GM23338 (cell line): ENCODE measurements around the gene SHB. TPM values are rescaled to one million over a fixed set of nuclear protein-coding genes. Genes with fewer than 3 reads are reported as not detected.

Experiments
- ATAC-seq: fragments of 200-7000 bp; cut with Tn5 transposase; 3 replicates; pipeline ENCODE4 v1.9.1; 2020
- DNase-seq: peaks from one replicate; pipeline ENCODE4 v3.0.0-alpha.2; 2015; ENCODE audit warnings: low spot score
- H2AFZ ChIP-seq: fragments of 200-600 bp; sonication (generic); 2 replicates; pipeline ENCODE4 v1.8.0; 2016; ENCODE audit warnings: antibody characterized with exemption, mild to moderate bottlenecking, moderate library complexity
- H3F3A ChIP-seq: fragments of 200-600 bp; sonication (generic); replicated peaks from 2 replicates; pipeline ENCODE4 v1.8.0; 2017; ENCODE audit warnings: antibody characterized with exemption, mixed run types, low read depth
- H3K27ac ChIP-seq: fragments of 200-600 bp; sonication (generic); 2 replicates; pipeline ENCODE4 v1.6.1; 2016; ENCODE audit warnings: low read depth
- H3K27me3 ChIP-seq: fragments of 200-600 bp; sonication (generic); 2 replicates; pipeline ENCODE4 v1.8.0; 2016; ENCODE audit warnings: mild to moderate bottlenecking, mixed run types, moderate library complexity; ENCODE audit not compliant: insufficient read depth
- H3K36me3 ChIP-seq: fragments of 200-600 bp; sonication (generic); 2 replicates; pipeline ENCODE4 v1.8.0; 2016; ENCODE audit warnings: mild to moderate bottlenecking; ENCODE audit not compliant: insufficient read depth
- H3K4me1 ChIP-seq: fragments of 200-600 bp; sonication (generic); 2 replicates; pipeline ENCODE4 v1.8.0; 2016; ENCODE audit warnings: mild to moderate bottlenecking, moderate library complexity; ENCODE audit not compliant: insufficient read depth
- H3K4me2 ChIP-seq: fragments of 200-600 bp; sonication (generic); 2 replicates; pipeline ENCODE4 v1.7.1; 2017; ENCODE audit warnings: mixed run types
- H3K4me3 ChIP-seq: fragments of 200-600 bp; sonication (generic); 2 replicates; pipeline ENCODE4 v1.6.1; 2016; ENCODE audit warnings: mixed run types
- H3K79me2 ChIP-seq: fragments of 200-600 bp; sonication (generic); replicated peaks from 2 replicates; pipeline ENCODE4 v1.8.0; 2017; ENCODE audit warnings: mild to moderate bottlenecking; ENCODE audit not compliant: insufficient read depth
- H3K9me2 ChIP-seq: fragments of 200-600 bp; sonication (generic); 2 replicates; pipeline ENCODE4 v1.8.0; 2017; ENCODE audit not compliant: insufficient read depth
- H4K20me1 ChIP-seq: fragments of 200-600 bp; sonication (generic); replicated peaks from 2 replicates; pipeline ENCODE4 v1.8.0; 2017; ENCODE audit warnings: mild to moderate bottlenecking; ENCODE audit not compliant: insufficient read depth
- H3K27ac Mint-ChIP-seq: 2 replicates; pipeline ENCODE4 v1.8.0; 2020; ENCODE audit warnings: inconsistent platforms, mild to moderate bottlenecking, moderate library complexity, mixed read lengths
- H3K27me3 Mint-ChIP-seq: 3 replicates; pipeline ENCODE4 v1.8.0; 2022; ENCODE audit warnings: low read depth, mild to moderate bottlenecking, moderate library complexity, mixed read lengths, inconsistent platforms; ENCODE audit not compliant: insufficient read depth, poor library complexity
- H3K36me3 Mint-ChIP-seq: 3 replicates; pipeline ENCODE4 v1.8.0; 2021; ENCODE audit warnings: low read depth, mild to moderate bottlenecking, inconsistent platforms, moderate library complexity, mixed read lengths
- H3K4me1 Mint-ChIP-seq: 3 replicates; pipeline ENCODE4 v1.8.0; 2020; ENCODE audit warnings: mild to moderate bottlenecking, inconsistent platforms, mixed read lengths
- H3K4me3 Mint-ChIP-seq: 3 replicates; pipeline ENCODE4 v1.8.0; 2021; ENCODE audit warnings: moderate library complexity, mild to moderate bottlenecking, inconsistent platforms, mixed read lengths
- H3K9me3 Mint-ChIP-seq: 3 replicates; pipeline ENCODE4 v1.8.0; 2020; ENCODE audit warnings: moderate library complexity, mild to moderate bottlenecking, inconsistent platforms, mixed read lengths
- CREB1 ChIP-seq: fragments of 250-450 bp; sonication (Bioruptor Pico); IDR thresholded peaks from 2 replicates; pipeline ENCODE4 v1.5.0; 2020; ENCODE audit warnings: low read depth, mild to moderate bottlenecking, moderate library complexity
- ETS1 ChIP-seq: IDR thresholded peaks from 2 replicates; pipeline ENCODE4 v1.6.1; 2016; ENCODE audit warnings: antibody characterized with exemption
- EZH2 ChIP-seq: fragments of 200-600 bp; sonication (generic); IDR thresholded peaks from one replicate; pipeline ENCODE4 v1.8.0; 2017; ENCODE audit warnings: antibody characterized with exemption, mild to moderate bottlenecking, low read depth; ENCODE audit not compliant: unreplicated experiment
- EZH2phosphoT487 ChIP-seq: fragments of 200-600 bp; sonication (generic); IDR thresholded peaks from one replicate; pipeline ENCODE4 v1.8.1; 2018; ENCODE audit warnings: antibody characterized with exemption; ENCODE audit not compliant: unreplicated experiment
- JUNB ChIP-seq: IDR thresholded peaks from one replicate; pipeline ENCODE4 v1.6.1; 2016; ENCODE audit warnings: antibody characterized with exemption; ENCODE audit not compliant: unreplicated experiment
- NANOG ChIP-seq: IDR thresholded peaks from 2 replicates; pipeline ENCODE4 v1.6.1; 2016; ENCODE audit warnings: antibody characterized with exemption, borderline replicate concordance
- POLR2AphosphoS5 ChIP-seq: IDR thresholded peaks from 2 replicates; pipeline ENCODE4 v1.6.1; 2016; ENCODE audit warnings: antibody characterized with exemption, low read depth
- REST ChIP-seq: IDR thresholded peaks from one replicate; pipeline ENCODE4 v1.6.1; 2018; ENCODE audit warnings: antibody characterized with exemption; ENCODE audit not compliant: unreplicated experiment
- STAT1 ChIP-seq: IDR thresholded peaks from one replicate; pipeline ENCODE4 v1.6.1; 2016; ENCODE audit warnings: antibody characterized with exemption; ENCODE audit not compliant: unreplicated experiment
- ZNF114 ChIP-seq: fragments of 250-450 bp; sonication (Bioruptor Pico); IDR thresholded peaks from 2 replicates; pipeline ENCODE4 v1.5.0; 2020; ENCODE audit warnings: mild to moderate bottlenecking, moderate library complexity
- ZNF331 ChIP-seq: fragments of 250-450 bp; sonication (Bioruptor Pico); IDR thresholded peaks from 2 replicates; pipeline ENCODE4 v1.5.0; 2020; ENCODE audit warnings: low read depth, mild to moderate bottlenecking, moderate library complexity
- polyA plus RNA-seq: library from polyadenylated mRNA; unstranded; fragments of >200 nt; fragmentation: Nextera tagmentation; extraction: Ambion mirVana; gene quantifications from 2 replicates; pipeline ENCODE4 v1.2.1, GENCODE V29; 2016
- total RNA-seq: library from RNA; depleted of rRNA; stranded (reverse); fragments of >200 nt; shearing (Covaris generic); gene quantifications from 2 replicates; pipeline ENCODE4 v1.2.3, GENCODE V29; 2014
- TF ChIP-seq, protein P1 (sequence below): fragments of 250-450 bp; sonication (Bioruptor Pico); IDR thresholded peaks from 2 replicates; pipeline ENCODE4 v1.5.0; 2020; ENCODE audit warnings: mild to moderate bottlenecking, moderate library complexity
- TF ChIP-seq, protein P2 (sequence below), 2 experiments: fragments of 200-600 bp in 1 of 2; sonication (generic) in 1 of 2; conservative IDR thresholded peaks; 2 replicates each; pipeline versions ENCODE4 v1.5.1 to v1.6.1; 2016 to 2017; ENCODE audit warnings: antibody characterized with exemption in 2 of 2, low read depth in 2 of 2, mild to moderate bottlenecking in 2 of 2, moderate library complexity in 1 of 2

Gene SHB
- total and polyA plus RNA-seq, 2 experiments from 2014 or later = 1.5 to 14.0 TPM

DNA sequence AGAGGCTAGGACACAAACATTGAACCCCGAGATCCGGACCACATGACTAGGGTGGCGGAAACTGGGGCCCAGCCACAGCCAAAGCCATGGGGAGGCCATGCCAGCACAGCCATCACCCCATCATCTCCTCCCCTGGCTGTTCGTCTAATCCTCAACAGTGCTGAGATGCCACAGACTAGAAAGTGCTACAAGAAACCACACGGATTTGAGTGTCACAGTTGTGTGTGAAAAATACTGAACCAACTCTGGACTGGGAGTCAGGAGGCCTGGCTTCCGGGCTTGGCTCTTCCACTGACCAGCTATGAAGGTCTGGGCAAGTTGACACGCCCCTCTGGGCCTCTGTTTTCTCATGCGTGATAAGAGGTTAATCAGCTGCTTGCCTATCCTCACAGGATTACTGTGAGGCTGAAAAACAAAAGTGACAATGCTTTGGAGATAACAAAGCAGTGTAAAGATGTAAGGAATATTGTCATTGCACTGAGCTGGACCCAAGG is 38.8 kb upstream of the SHB start:
- no peak overlapping the region for H3K4me3 Mint-ChIP-seq
- no peaks in the 10 kb centered on the region for H3K4me1 Mint-ChIP-seq
- ATAC-seq (peak; percentile 26; the same call in 2 of the 3 replicates), DNase-seq (no peak)
- no peak overlapping the region for H3K4me2 ChIP-seq
- TF ChIP-seq JUNB = no peak
- no peak for TF ChIP-seq ZNF114
- TF ChIP-seq, protein P1, sequence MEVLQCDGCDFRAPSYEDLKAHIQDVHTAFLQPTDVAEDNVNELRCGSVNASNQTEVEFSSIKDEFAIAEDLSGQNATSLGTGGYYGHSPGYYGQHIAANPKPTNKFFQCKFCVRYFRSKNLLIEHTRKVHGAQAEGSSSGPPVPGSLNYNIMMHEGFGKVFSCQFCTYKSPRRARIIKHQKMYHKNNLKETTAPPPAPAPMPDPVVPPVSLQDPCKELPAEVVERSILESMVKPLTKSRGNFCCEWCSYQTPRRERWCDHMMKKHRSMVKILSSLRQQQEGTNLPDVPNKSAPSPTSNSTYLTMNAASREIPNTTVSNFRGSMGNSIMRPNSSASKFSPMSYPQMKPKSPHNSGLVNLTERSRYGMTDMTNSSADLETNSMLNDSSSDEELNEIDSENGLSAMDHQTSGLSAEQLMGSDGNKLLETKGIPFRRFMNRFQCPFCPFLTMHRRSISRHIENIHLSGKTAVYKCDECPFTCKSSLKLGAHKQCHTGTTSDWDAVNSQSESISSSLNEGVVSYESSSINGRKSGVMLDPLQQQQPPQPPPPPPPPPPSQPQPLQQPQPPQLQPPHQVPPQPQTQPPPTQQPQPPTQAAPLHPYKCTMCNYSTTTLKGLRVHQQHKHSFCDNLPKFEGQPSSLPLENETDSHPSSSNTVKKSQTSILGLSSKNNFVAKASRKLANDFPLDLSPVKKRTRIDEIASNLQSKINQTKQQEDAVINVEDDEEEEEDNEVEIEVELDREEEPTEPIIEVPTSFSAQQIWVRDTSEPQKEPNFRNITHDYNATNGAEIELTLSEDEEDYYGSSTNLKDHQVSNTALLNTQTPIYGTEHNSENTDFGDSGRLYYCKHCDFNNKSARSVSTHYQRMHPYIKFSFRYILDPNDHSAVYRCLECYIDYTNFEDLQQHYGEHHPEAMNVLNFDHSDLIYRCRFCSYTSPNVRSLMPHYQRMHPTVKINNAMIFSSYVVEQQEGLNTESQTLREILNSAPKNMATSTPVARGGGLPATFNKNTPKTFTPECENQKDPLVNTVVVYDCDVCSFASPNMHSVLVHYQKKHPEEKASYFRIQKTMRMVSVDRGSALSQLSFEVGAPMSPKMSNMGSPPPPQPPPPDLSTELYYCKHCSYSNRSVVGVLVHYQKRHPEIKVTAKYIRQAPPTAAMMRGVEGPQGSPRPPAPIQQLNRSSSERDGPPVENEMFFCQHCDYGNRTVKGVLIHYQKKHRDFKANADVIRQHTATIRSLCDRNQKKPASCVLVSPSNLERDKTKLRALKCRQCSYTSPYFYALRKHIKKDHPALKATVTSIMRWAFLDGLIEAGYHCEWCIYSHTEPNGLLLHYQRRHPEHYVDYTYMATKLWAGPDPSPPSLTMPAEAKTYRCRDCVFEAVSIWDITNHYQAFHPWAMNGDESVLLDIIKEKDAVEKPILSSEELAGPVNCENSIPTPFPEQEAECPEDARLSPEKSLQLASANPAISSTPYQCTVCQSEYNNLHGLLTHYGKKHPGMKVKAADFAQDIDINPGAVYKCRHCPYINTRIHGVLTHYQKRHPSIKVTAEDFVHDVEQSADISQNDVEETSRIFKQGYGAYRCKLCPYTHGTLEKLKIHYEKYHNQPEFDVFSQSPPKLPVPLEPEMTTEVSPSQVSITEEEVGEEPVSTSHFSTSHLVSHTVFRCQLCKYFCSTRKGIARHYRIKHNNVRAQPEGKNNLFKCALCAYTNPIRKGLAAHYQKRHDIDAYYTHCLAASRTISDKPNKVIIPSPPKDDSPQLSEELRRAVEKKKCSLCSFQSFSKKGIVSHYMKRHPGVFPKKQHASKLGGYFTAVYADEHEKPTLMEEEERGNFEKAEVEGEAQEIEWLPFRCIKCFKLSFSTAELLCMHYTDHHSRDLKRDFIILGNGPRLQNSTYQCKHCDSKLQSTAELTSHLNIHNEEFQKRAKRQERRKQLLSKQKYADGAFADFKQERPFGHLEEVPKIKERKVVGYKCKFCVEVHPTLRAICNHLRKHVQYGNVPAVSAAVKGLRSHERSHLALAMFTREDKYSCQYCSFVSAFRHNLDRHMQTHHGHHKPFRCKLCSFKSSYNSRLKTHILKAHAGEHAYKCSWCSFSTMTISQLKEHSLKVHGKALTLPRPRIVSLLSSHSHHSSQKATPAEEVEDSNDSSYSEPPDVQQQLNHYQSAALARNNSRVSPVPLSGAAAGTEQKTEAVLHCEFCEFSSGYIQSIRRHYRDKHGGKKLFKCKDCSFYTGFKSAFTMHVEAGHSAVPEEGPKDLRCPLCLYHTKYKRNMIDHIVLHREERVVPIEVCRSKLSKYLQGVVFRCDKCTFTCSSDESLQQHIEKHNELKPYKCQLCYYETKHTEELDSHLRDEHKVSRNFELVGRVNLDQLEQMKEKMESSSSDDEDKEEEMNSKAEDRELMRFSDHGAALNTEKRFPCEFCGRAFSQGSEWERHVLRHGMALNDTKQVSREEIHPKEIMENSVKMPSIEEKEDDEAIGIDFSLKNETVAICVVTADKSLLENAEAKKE = no peak
- TF ChIP-seq REST = no peak
- TF ChIP-seq ETS1 = no peak
- no peak for TF ChIP-seq CREB1 (CRISPR knock-in tag)
- no peak for TF ChIP-seq STAT1
- TF ChIP-seq, protein P2, sequence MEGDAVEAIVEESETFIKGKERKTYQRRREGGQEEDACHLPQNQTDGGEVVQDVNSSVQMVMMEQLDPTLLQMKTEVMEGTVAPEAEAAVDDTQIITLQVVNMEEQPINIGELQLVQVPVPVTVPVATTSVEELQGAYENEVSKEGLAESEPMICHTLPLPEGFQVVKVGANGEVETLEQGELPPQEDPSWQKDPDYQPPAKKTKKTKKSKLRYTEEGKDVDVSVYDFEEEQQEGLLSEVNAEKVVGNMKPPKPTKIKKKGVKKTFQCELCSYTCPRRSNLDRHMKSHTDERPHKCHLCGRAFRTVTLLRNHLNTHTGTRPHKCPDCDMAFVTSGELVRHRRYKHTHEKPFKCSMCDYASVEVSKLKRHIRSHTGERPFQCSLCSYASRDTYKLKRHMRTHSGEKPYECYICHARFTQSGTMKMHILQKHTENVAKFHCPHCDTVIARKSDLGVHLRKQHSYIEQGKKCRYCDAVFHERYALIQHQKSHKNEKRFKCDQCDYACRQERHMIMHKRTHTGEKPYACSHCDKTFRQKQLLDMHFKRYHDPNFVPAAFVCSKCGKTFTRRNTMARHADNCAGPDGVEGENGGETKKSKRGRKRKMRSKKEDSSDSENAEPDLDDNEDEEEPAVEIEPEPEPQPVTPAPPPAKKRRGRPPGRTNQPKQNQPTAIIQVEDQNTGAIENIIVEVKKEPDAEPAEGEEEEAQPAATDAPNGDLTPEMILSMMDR (conservative IDR thresholded peaks at IDR 0.05; ENCODE audit: low read depth in 2 of 2) = no peak
- no peak for TF ChIP-seq POLR2AphosphoS5
- TF ChIP-seq EZH2 = no peak
- TF ChIP-seq ZNF331 = no peak
- no peak for TF ChIP-seq EZH2phosphoT487
- no peak for TF ChIP-seq NANOG
- no peaks in the 10 kb centered on the region for H4K20me1 ChIP-seq
- no peak overlapping the region for H3K4me3 ChIP-seq
- H3K9me2 ChIP-seq = no peaks in the 10 kb centered on the region
- no peaks in the 10 kb centered on the region for H3K36me3 Mint-ChIP-seq
- H3F3A ChIP-seq = no peaks in the 10 kb centered on the region
- H3K27me3 Mint-ChIP-seq = peaks cover 6% of the 10 kb centered on the region
- H3K9me3 Mint-ChIP-seq = no peaks in the 10 kb centered on the region
- no peaks in the 10 kb centered on the region for H3K27me3 ChIP-seq
- no peaks in the 10 kb centered on the region for H3K36me3 ChIP-seq
- no peaks in the 10 kb centered on the region for H3K79me2 ChIP-seq
- no peaks in the 10 kb centered on the region for H3K4me1 ChIP-seq
- no peak overlapping the region for H3K27ac Mint-ChIP-seq
- peak overlapping the region; percentile 72; the same call in 1 of the 2 replicates for H2AFZ ChIP-seq
- H3K27ac ChIP-seq = no peak overlapping the region
